ENCODE measurements around the gene RIC8B.

Gene RIC8B

DNA sequence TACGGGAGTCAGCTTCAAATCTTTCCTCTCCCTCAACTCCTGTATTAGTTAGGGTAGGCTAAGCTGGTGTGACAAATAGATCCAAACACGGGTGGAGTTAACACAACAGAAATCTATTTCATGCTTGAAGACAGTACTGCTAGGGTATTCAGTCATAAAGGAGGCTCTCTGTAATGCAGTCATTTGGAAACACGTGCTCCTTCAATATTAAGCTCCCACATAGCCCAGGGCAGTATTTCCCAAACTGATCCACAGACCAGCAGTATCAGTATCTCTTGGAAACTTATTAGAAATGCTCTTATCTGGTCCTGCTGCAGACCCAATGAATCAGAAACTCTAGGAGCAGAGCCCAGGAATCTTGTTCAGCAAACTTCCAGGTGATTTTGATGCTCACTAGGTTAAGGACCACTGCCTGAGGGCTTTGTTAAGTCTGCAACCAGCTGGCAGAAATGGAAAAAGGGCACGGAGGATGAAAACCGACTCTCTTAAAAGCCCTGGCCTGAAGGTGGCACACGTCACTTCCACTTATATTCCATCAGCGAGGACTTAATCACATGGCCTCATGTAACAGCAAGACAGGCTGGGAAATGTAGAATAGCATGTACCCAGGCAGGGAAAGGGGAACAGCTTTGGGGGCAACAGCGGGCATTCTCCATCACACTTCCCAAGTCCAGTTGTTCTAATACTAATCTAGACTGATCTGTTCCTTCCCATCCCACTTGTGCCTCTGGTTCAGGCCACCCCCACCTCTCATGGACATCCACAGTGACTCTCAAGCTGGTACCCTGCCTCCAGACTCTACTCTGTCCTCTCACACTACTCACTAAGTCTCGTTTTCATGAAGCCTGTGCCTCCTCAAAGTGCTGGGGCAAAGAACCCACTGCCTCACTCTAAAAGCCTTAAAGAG lies 38.2 kb upstream of the RIC8B start:
- TF ChIP-seq, protein P1, sequence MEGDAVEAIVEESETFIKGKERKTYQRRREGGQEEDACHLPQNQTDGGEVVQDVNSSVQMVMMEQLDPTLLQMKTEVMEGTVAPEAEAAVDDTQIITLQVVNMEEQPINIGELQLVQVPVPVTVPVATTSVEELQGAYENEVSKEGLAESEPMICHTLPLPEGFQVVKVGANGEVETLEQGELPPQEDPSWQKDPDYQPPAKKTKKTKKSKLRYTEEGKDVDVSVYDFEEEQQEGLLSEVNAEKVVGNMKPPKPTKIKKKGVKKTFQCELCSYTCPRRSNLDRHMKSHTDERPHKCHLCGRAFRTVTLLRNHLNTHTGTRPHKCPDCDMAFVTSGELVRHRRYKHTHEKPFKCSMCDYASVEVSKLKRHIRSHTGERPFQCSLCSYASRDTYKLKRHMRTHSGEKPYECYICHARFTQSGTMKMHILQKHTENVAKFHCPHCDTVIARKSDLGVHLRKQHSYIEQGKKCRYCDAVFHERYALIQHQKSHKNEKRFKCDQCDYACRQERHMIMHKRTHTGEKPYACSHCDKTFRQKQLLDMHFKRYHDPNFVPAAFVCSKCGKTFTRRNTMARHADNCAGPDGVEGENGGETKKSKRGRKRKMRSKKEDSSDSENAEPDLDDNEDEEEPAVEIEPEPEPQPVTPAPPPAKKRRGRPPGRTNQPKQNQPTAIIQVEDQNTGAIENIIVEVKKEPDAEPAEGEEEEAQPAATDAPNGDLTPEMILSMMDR (IDR thresholded peaks at IDR 0.05; ENCODE audit: borderline replicate concordance, control extremely low read depth, extremely low read depth, insufficient read depth, missing control alignments) = no peak
- no peak for DNase-seq (ENCODE audit: low spot score)
- in situ Hi-C loops (cut with MboI; ENCODE audit: low sequenced_read_pairs, unreplicated experiment) = no loop called here

DNA sequence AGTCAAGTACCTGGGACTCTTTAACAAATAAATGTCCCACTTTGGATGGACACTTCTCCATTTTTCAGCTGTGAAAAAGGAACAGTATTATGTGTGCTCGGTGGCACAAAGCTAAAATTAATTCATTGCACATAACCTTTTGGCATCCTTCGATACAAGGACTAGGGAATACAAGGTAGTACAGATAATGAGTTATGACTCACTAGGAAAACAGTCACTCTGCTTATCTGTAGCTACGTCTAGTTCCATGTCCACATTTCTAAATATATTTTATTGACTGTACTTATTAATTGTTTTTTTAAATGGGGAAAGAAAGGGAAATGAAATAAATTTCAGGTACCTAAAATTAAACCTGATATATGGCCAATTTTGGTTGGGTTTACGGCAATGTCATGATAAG lies 35.2 kb upstream of the RIC8B start:
- TF ChIP-seq, protein P1 (IDR thresholded peaks at IDR 0.05; ENCODE audit: borderline replicate concordance, control extremely low read depth, extremely low read depth, insufficient read depth, missing control alignments) = no peak

DNA sequence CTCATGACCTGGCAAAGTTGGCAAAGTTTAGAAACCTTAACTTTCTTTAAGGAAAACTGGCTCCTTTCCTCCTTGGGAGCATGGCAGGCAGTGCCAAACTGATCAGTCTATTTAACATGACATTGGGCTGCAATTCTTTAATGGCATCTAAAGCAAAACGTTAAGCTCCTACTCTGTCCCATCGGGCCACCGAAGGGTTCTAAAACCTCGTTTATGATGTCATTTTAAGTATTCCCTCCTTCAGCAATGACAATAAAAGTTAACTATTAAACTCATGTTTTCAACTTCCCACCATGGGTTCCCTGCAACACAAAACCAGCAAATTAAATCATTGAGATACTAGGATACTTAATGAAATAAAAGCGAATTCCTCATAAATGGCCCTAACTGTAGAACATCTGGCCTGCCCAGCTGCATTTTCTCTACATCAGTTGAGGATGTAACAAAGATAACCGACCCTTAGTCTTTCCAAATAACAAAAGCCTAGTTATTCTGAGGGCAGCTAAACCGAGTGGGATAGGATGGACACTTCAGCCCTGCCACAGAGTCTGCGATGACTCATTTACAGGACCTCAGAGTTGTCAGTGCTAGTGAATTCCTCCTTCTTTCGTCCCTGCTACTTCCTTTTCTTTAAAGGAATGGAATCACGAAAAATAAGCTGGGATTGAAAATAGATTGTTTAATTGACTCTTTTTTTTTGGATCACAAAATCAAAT lies 34.5 kb upstream of the RIC8B start:
- in situ Hi-C loops (cut with MboI; ENCODE audit: low sequenced_read_pairs, unreplicated experiment) = no loop called here
- no peak for DNase-seq (ENCODE audit: low spot score)

More for the DNA sequence above, 35.2 kb upstream of the RIC8B start:
- in situ Hi-C loops (cut with MboI; ENCODE audit: low sequenced_read_pairs, unreplicated experiment) = no loop called here
- DNase-seq (ENCODE audit: low spot score) = no peak

DNA sequence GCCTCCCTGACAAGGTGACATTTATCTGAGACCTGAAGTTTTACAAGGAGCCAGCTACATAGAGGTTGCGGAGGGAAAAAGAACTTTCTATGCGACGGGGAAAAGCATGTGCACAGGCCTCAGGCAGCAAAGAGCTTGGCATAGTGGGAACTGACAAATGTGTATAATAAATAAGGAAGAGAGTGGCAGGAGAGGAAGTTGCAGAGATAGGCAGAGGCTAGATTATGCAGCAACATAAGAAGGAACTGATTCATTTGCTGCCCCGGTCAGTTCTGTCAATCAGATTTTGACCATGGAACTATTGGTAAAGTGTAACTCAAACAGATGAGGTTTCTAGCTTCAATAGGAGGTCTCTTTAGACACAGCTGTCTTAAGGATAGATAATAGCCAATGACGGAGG lies 33.7 kb upstream of the RIC8B start:
- no peak for DNase-seq (ENCODE audit: low spot score)
- TF ChIP-seq, protein P1 (IDR thresholded peaks at IDR 0.05; ENCODE audit: borderline replicate concordance, control extremely low read depth, extremely low read depth, insufficient read depth, missing control alignments) = no peak
- in situ Hi-C loops (cut with MboI; ENCODE audit: low sequenced_read_pairs, unreplicated experiment) = no loop called here

More for the DNA sequence above, 34.5 kb upstream of the RIC8B start:
- TF ChIP-seq, protein P1 (IDR thresholded peaks at IDR 0.05; ENCODE audit: borderline replicate concordance, control extremely low read depth, extremely low read depth, insufficient read depth, missing control alignments) = no peak

DNA sequence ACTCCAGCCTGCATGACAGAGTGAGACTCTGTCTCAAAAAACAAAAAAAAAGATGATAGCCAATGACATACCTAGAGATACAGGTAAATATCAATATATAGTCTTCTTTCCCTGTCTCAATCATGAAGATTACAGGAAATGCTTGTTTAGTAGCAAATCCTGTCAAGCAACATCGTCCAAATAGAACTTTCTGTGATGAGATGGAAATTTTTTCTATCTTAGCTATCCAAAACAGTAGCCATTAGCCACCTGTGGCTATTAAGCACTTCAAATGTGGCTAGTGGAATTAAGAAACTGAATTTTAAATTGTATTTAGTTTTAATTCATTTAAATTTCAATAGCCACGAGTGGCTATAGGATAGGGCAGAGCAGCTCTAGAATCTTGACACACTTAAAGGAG lies 33.2 kb upstream of the RIC8B start:
- in situ Hi-C loops (cut with MboI; ENCODE audit: low sequenced_read_pairs, unreplicated experiment) = no loop called here
- no peak for DNase-seq (ENCODE audit: low spot score)
- TF ChIP-seq, protein P1 (IDR thresholded peaks at IDR 0.05; ENCODE audit: borderline replicate concordance, control extremely low read depth, extremely low read depth, insufficient read depth, missing control alignments) = no peak

DNA sequence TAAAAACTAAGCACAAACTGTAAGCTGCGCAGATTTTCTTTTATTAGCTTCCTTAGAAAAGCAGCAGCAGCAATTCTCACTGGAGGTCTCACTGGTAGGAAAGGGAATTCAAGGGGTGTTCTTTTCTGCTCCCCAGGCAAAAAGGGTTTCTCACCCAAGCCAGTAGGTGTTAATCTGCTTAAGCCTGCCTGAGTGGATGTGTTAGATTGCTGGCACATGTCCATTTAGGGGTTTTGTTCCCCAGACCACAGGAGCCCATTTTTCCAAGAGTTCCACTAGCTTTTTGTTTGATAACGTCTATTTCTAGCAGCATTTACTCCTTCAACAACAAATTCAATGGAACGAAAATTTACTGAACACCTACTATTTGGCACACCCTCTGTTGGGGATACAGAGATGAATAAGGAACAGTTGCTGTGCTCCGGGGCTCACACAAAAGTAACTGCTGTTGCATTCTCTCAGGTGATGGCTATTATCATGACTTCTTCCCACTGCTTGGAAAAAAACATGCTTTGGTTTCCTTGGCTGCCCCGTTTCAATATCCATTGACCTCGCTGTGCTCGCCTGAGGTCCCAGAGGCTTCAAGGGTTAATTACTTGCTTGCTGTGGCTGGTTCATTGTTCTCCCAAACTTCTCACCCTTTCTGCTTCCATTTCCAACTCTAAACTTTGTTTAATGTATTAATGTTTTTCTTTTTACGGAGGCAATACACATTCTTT lies 31.1 kb upstream of the RIC8B start:
- TF ChIP-seq, protein P1 (IDR thresholded peaks at IDR 0.05; ENCODE audit: borderline replicate concordance, control extremely low read depth, extremely low read depth, insufficient read depth, missing control alignments) = no peak
- in situ Hi-C loops (cut with MboI; ENCODE audit: low sequenced_read_pairs, unreplicated experiment) = no loop called here
- DNase-seq (ENCODE audit: low spot score) = no peak
